K562 (cell line): Measurements from ENCODE around the gene FHIT. TPM values are rescaled to one million over a fixed set of nuclear protein-coding genes. Genes with fewer than 3 reads are reported as not detected.

Experiments
- ATAC-seq: fragments of 200-7000 bp; cut with Tn5 transposase; 3 replicates; pipeline ENCODE4 v1.9.1; 2020; ENCODE audit warnings: moderate library complexity
- BruUV-seq: library from RNA; stranded (reverse); fragments of 400-500 nt; replicated peaks from 2 replicates; lab custom pipeline; 2021; lab: Mats Ljungman, UMichigan
- CTCF ChIA-PET: fragments of 300-600 bp; formaldehyde crosslinking; extraction: SDS; loops from one replicate; lab custom pipeline; 2021; ENCODE audit warnings: low intra/inter-chr PET ratio; lab: Yijun Ruan, JAX
- POLR2A ChIA-PET: fragments of 300-600, 350-650 bp; sonication (Branson Sonifier 250); formaldehyde crosslinking; extraction: SDS; loops from one replicate; lab custom pipeline; 2021; ENCODE audit warnings: antibody characterized with exemption, inconsistent platforms; lab: Yijun Ruan, JAX
- DNase-seq, 4 experiments: peaks; one replicate each; pipeline versions ENCODE4 v3.0.0 to v3.0.0-alpha.2; 2011 to 2018; ENCODE audit warnings: low spot score in 3 of 4, mixed read lengths in 3 of 4; ENCODE audit errors: extremely low read depth in 1 of 4
- FAIRE-seq: peaks from 2 replicates; lab custom pipeline; 2011; peaks lifted over from hg19 to GRCh38; lab: Jason Lieb, UNC
- H2AFZ ChIP-seq: 2 replicates; pipeline ENCODE4 v1.6.0; 2011; ENCODE audit warnings: low read depth, low read length, control low read depth, inconsistent platforms
- H3K27ac ChIP-seq: fragments of 200-600 bp; 3 replicates; pipeline ENCODE4 v1.8.0; 2011; ENCODE audit warnings: low read depth, mild to moderate bottlenecking, control low read depth, inconsistent platforms, low read length, moderate library complexity, mixed read lengths; ENCODE audit errors: extremely low read depth
- H3K27me3 ChIP-seq, 2 experiments: fragments of 300-600 bp in 1 of 2; 2 replicates in 1 of 2; 3 replicates in 1 of 2; pipeline versions ENCODE4 v1.6.0 to v1.8.0; 2011; ENCODE audit warnings: inconsistent platforms in 2 of 2, low read length in 2 of 2, mild to moderate bottlenecking in 1 of 2, mixed read lengths in 1 of 2, moderate library complexity in 1 of 2; ENCODE audit not compliant: control insufficient read depth in 2 of 2, insufficient read depth in 2 of 2
- H3K36me3 ChIP-seq: fragments of 300-600 bp; 3 replicates; pipeline ENCODE4 v1.8.0; 2011; ENCODE audit warnings: mild to moderate bottlenecking, low read length, inconsistent platforms; ENCODE audit not compliant: control insufficient read depth, insufficient read depth
- H3K4me1 ChIP-seq, 2 experiments: fragments of 200-600 bp in 1 of 2; replicated peaks in 1 of 2; 2 replicates in 1 of 2; 3 replicates in 1 of 2; pipeline versions ENCODE4 v1.5.1 to v1.8.0; 2011; ENCODE audit warnings: inconsistent platforms in 2 of 2, low read length in 2 of 2, mild to moderate bottlenecking in 1 of 2, mixed read lengths in 1 of 2, moderate library complexity in 1 of 2; ENCODE audit not compliant: control insufficient read depth in 2 of 2, insufficient read depth in 2 of 2
- H3K4me2 ChIP-seq: 2 replicates; pipeline ENCODE4 v1.6.1; 2011; ENCODE audit warnings: low read length, control low read depth, inconsistent platforms, mixed read lengths; ENCODE audit not compliant: insufficient read depth
- H3K4me3 ChIP-seq: fragments of 200-600 bp; sonication (generic), shearing (Covaris generic); 2 replicates; pipeline ENCODE4 v1.5.1; 2016; ENCODE audit warnings: control low read depth, inconsistent platforms
- H3K79me2 ChIP-seq: fragments of 200-600 bp; 3 replicates; pipeline ENCODE4 v1.8.0; 2011; ENCODE audit warnings: low read length, inconsistent platforms; ENCODE audit not compliant: control insufficient read depth, insufficient read depth
- H3K9ac ChIP-seq, 2 experiments: 2 replicates each; pipeline versions ENCODE4 v1.6.0 to v1.6.1; 2011; ENCODE audit warnings: low read depth in 2 of 2, low read length in 2 of 2, control low read depth in 1 of 2, inconsistent platforms in 1 of 2, mild to moderate bottlenecking in 1 of 2, mixed read lengths in 1 of 2; ENCODE audit not compliant: insufficient read depth in 1 of 2
- H3K9me1 ChIP-seq: one replicate; pipeline ENCODE4 v1.6.0; 2011; ENCODE audit warnings: inconsistent platforms, mild to moderate bottlenecking, low read length, moderate library complexity; ENCODE audit not compliant: control insufficient read depth, insufficient read depth
- H3K9me3 ChIP-seq: replicated peaks from 2 replicates; pipeline ENCODE4 v1.5.1; 2011; ENCODE audit warnings: low read depth, low read length, inconsistent platforms; ENCODE audit not compliant: control insufficient read depth, insufficient read depth
- H4K20me1 ChIP-seq: replicated peaks from 2 replicates; pipeline ENCODE4 v1.6.1; 2011; ENCODE audit warnings: low read length, inconsistent platforms, mixed read lengths; ENCODE audit not compliant: control insufficient read depth, insufficient read depth
- E2F4 ChIP-seq: sonication (generic); formaldehyde crosslinking; IDR thresholded peaks from 2 replicates; pipeline ENCODE4 v1.8.0; 2022; ENCODE audit warnings: mild to moderate bottlenecking, low read depth, missing genetic modification reagents
- ESRRA ChIP-seq: fragments of 450-650 bp; IDR thresholded peaks from 2 replicates; pipeline ENCODE4 v1.6.1; 2014; ENCODE audit warnings: low read depth, mild to moderate bottlenecking, moderate library complexity, borderline replicate concordance
- FOSL1 ChIP-seq: fragments of 200-800 bp; sonication (Bioruptor generic); conservative IDR thresholded peaks from 2 replicates; pipeline ENCODE4 v1.6.1; 2016; ENCODE audit warnings: missing genetic modification characterization, missing compliant biosample characterization
- HNRNPLL ChIP-seq: fragments of 200-400 bp; formaldehyde crosslinking; IDR thresholded peaks from 2 replicates; pipeline ENCODE4 v1.6.1; 2017; ENCODE audit warnings: low read length, low read depth, mild to moderate bottlenecking; ENCODE audit not compliant: poor library complexity, severe bottlenecking
- ILK ChIP-seq: fragments of 450-650 bp; IDR thresholded peaks from 2 replicates; pipeline ENCODE4 v1.6.1; 2016; ENCODE audit warnings: missing genetic modification characterization, low read depth, mild to moderate bottlenecking, missing compliant biosample characterization, moderate library complexity, borderline replicate concordance
- PRPF4 ChIP-seq: fragments of 200-400 bp; formaldehyde crosslinking; IDR thresholded peaks from one replicate; pipeline ENCODE4 v1.6.1; 2017; ENCODE audit warnings: low read length, low read depth, mild to moderate bottlenecking; ENCODE audit not compliant: insufficient read depth, poor library complexity, severe bottlenecking
- RUNX1 ChIP-seq: sonication (generic); IDR thresholded peaks from 2 replicates; pipeline ENCODE4 v1.6.1; 2016; ENCODE audit warnings: antibody characterized with exemption, low read depth
- ZBTB7A ChIP-seq: IDR thresholded peaks from 2 replicates; pipeline ENCODE4 v1.6.1; 2011; ENCODE audit warnings: low read depth, mild to moderate bottlenecking, low read length, moderate library complexity, borderline replicate concordance; ENCODE audit not compliant: control insufficient read depth
- ZBTB8A ChIP-seq: fragments of 450-650 bp; IDR thresholded peaks from 2 replicates; pipeline ENCODE4 v1.6.1; 2018; ENCODE audit warnings: mild to moderate bottlenecking, moderate library complexity; ENCODE audit not compliant: partially characterized antibody
- ZNF408 ChIP-seq: fragments of 250-450 bp; sonication (Bioruptor Pico); IDR thresholded peaks from 2 replicates; pipeline ENCODE4 v1.4.0; 2020; ENCODE audit warnings: low read depth, mild to moderate bottlenecking, moderate library complexity
- ZNF699 ChIP-seq: fragments of 250-450 bp; sonication (Bioruptor Pico); IDR thresholded peaks from 2 replicates; pipeline ENCODE4 v1.8.0; 2021; ENCODE audit warnings: mild to moderate bottlenecking, moderate library complexity; ENCODE audit not compliant: insufficient replicate concordance
- in situ Hi-C: fragments of 300-500 bp; cut with MboI; formaldehyde crosslinking; loops from 4 replicates; pipeline ENCODE4 v1.15.0; 2018; ENCODE audit warnings: inconsistent platforms, mixed read lengths
- intact Hi-C: fragments of 100-400 bp; cut with micrococcal nuclease; formaldehyde crosslinking; loops from 2 replicates; pipeline ENCODE4 v1.14.2; 2022
- polyA plus RNA-seq, 8 experiments: library from polyadenylated mRNA; depleted of rRNA in 4 of 8; stranded (reverse) in 5 of 8; unstranded in 3 of 8; fragments of >200 nt; fragmentation: Nextera tagmentation in 2 of 8; fragmentation: Illumina TruSeq in 1 of 8; extraction: Ambion mirVana in 2 of 8; extraction: Trizol in 1 of 8; gene quantifications; 2 replicates each; pipeline versions ENCODE4 v1.2.1 to v1.2.3, GENCODE V29; 2011 to 2014; ENCODE audit warnings: inconsistent platforms in 1 of 8, missing spikeins in 1 of 8
- total RNA-seq, 7 experiments: library from RNA; depleted of rRNA in 6 of 7; stranded (reverse); fragments of >200 nt in 6 of 7; fragmentation: Illumina TruSeq in 2 of 7; extraction: Trizol in 2 of 7; gene quantifications; 2 replicates each; pipeline versions ENCODE4 v1.2.1 to v1.2.3, GENCODE V29; 2011 to 2021; ENCODE audit warnings: low replicate concordance in 1 of 7
- TF ChIP-seq, protein P1 (sequence below): conservative IDR thresholded peaks from 2 replicates; pipeline ENCODE4 v1.6.1; 2011; ENCODE audit warnings: low read depth, mild to moderate bottlenecking, low read length; ENCODE audit not compliant: control insufficient read depth

Gene FHIT
- total and polyA plus RNA-seq, 9 of the 15 experiments (the other 6 are each of a cell fraction or from before 2014, with no cell fraction given): 1.7 to 9.1 (median 4.3) TPM

GRCh38 chr3:60801307-60801706 lies 449.9 kb downstream of the FHIT start (continued):
- no peak for TF ChIP-seq ZBTB8A
- TF ChIP-seq ESRRA: no peak
- TF ChIP-seq PRPF4: no peak

GRCh38 chr3:60798456-60798855 lies 452.8 kb downstream of the FHIT start:
- CTCF ChIA-PET: no interaction called here
- in situ Hi-C loops: no loop called here

More at GRCh38 chr3:60798456-60798855, 452.8 kb downstream of the FHIT start:
- no peaks in the 10 kb centered on the region for H3K4me1 ChIP-seq
- H3K27me3 ChIP-seq: no peaks in the 10 kb centered on the region
- H3K79me2 ChIP-seq: no peaks in the 10 kb centered on the region
- no peak for TF ChIP-seq E2F4 (CRISPR knock-in tag)
- TF ChIP-seq HNRNPLL: no peak
- TF ChIP-seq ZNF408 (CRISPR knock-in tag): no peak
- TF ChIP-seq ILK (tag): no peak
- no peak for TF ChIP-seq FOSL1 (tag)
- TF ChIP-seq ZBTB7A: no peak
- TF ChIP-seq RUNX1: no peak
- TF ChIP-seq ZNF699 (CRISPR knock-in tag): no peak
- TF ChIP-seq, protein P1, sequence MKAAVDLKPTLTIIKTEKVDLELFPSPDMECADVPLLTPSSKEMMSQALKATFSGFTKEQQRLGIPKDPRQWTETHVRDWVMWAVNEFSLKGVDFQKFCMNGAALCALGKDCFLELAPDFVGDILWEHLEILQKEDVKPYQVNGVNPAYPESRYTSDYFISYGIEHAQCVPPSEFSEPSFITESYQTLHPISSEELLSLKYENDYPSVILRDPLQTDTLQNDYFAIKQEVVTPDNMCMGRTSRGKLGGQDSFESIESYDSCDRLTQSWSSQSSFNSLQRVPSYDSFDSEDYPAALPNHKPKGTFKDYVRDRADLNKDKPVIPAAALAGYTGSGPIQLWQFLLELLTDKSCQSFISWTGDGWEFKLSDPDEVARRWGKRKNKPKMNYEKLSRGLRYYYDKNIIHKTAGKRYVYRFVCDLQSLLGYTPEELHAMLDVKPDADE: no peak
- no peaks in the 10 kb centered on the region for H3K9me1 ChIP-seq
- no TSS peak for BruUV-seq
- no peaks in the 10 kb centered on the region for H3K9me3 ChIP-seq
- H3K4me3 ChIP-seq: no peak overlapping the region
- POLR2A ChIA-PET: no interaction called here
- no peak overlapping the region for H3K9ac ChIP-seq
- no peak for ATAC-seq
- intact Hi-C loops: no loop called here
- no peaks in the 10 kb centered on the region for H4K20me1 ChIP-seq
- DNase-seq: no peak
- no peaks in the 10 kb centered on the region for H3K36me3 ChIP-seq
- no peak overlapping the region for H2AFZ ChIP-seq
- H3K4me2 ChIP-seq: no peak overlapping the region
- FAIRE-seq: no peak
- H3K27ac ChIP-seq: no peak overlapping the region
